SK-N-SH (cell line): Measurements from ENCODE around the gene RNF113B.
A peak's percentile ranks its signal among the peaks of the same experiment; 100 is the strongest.

Experiments used
- EP300 ChIP-seq, 2 experiments: IDR thresholded peaks; 2 replicates each; pipeline versions ENCODE4 v1.4.0 to v1.6.1; 2012; ENCODE audit warnings: borderline replicate concordance in 1 of 2, low read depth in 1 of 2, low read length in 1 of 2
- EZH2phosphoT487 ChIP-seq: fragments of 200-600 bp; sonication (generic); IDR thresholded peaks from 2 replicates; pipeline ENCODE4 v1.6.1; 2017; ENCODE audit warnings: low read depth, mixed run types, mild to moderate bottlenecking, antibody characterized with exemption, moderate library complexity, borderline replicate concordance
- FOSL2 ChIP-seq: IDR thresholded peaks from 2 replicates; pipeline ENCODE4 v1.4.0; 2012; ENCODE audit warnings: low read depth, mild to moderate bottlenecking, moderate library complexity, borderline replicate concordance
- POLR2AphosphoS5 ChIP-seq: IDR thresholded peaks from 2 replicates; pipeline ENCODE4 v1.6.1; 2012; ENCODE audit warnings: low read depth, low read length
- SMC3 ChIP-seq: IDR thresholded peaks from 2 replicates; pipeline ENCODE4 v1.6.1; 2012; ENCODE audit warnings: low read depth, low read length, improper control_type of control experiment
- TF ChIP-seq, protein P1 (sequence below): fragments of 200-600 bp; sonication (generic); IDR thresholded peaks from 2 replicates; pipeline ENCODE4 v1.6.1; 2017; ENCODE audit warnings: antibody characterized with exemption, mild to moderate bottlenecking, moderate library complexity
- TF ChIP-seq, protein P2 (sequence below): fragments of 150-350 bp; IDR thresholded peaks from 2 replicates; pipeline ENCODE4 v1.6.1; 2017; ENCODE audit warnings: antibody characterized with exemption, low read length, low read depth, borderline replicate concordance

DNA sequence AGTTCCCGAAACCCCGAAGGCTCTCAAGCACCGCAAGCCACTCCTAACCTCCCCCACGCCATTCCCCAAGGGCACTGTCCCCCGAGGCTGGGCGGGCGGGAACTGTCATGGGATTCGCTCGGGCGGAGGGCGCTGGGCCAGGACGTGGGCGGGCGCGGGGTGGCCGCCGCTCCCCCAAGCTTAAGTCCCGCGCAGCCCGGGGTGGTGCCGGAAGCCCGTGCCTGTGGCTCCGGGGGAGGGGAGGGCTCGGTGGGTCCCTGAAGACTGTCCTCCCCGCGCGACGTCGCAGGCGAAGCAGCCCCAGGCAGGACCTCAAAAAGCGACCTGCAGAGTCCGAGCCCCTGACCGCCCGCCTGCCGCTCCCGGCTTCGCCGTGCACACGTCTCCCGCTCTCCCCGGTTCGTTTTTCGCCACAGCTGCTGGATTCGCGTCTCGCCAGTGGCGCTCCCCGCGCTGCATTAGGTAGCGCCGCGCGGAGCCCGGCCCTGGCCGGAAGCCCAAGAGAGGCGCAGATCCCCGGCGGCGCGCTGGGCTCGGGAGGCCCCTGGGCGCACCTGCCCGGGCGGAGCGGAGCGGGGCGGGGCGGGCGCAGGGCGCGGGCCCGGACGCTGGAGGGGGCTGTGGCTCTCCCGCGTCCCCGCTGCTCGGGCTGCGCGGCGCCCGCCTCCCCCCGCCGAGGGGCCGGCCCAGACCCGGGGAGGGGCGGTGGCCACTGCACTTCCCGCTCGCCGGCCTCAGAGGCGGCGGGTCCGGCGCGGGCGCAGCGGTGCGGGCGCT lies 34.5 kb downstream of the RNF113B start, which contains the start of gene FARP1:
- no peak for TF ChIP-seq EZH2phosphoT487
- TF ChIP-seq, protein P1, sequence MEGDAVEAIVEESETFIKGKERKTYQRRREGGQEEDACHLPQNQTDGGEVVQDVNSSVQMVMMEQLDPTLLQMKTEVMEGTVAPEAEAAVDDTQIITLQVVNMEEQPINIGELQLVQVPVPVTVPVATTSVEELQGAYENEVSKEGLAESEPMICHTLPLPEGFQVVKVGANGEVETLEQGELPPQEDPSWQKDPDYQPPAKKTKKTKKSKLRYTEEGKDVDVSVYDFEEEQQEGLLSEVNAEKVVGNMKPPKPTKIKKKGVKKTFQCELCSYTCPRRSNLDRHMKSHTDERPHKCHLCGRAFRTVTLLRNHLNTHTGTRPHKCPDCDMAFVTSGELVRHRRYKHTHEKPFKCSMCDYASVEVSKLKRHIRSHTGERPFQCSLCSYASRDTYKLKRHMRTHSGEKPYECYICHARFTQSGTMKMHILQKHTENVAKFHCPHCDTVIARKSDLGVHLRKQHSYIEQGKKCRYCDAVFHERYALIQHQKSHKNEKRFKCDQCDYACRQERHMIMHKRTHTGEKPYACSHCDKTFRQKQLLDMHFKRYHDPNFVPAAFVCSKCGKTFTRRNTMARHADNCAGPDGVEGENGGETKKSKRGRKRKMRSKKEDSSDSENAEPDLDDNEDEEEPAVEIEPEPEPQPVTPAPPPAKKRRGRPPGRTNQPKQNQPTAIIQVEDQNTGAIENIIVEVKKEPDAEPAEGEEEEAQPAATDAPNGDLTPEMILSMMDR, result no peak; the same call in 1 of the 2 replicates
- no peak for TF ChIP-seq POLR2AphosphoS5
- TF ChIP-seq, protein P2, sequence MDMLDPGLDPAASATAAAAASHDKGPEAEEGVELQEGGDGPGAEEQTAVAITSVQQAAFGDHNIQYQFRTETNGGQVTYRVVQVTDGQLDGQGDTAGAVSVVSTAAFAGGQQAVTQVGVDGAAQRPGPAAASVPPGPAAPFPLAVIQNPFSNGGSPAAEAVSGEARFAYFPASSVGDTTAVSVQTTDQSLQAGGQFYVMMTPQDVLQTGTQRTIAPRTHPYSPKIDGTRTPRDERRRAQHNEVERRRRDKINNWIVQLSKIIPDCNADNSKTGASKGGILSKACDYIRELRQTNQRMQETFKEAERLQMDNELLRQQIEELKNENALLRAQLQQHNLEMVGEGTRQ, result no peak
- TF ChIP-seq FOSL2, result no peak
- TF ChIP-seq SMC3, result peak; percentile 60
- no peak for TF ChIP-seq EP300 (IDR thresholded peaks at IDR 0.05; ENCODE audit: borderline replicate concordance in 1 of 2, low read depth in 1 of 2, low read length in 1 of 2)
